HCT116 (cell line): Measurements from ENCODE around the gene PPFIA2.

ENCODE experiments used
- ATF3 ChIP-seq: IDR thresholded peaks from 2 replicates; pipeline ENCODE4 v1.6.1; 2012
- CEBPB ChIP-seq: IDR thresholded peaks from 2 replicates; pipeline ENCODE4 v1.6.1; 2012; ENCODE audit warnings: low read depth
- CTCF ChIP-seq, 3 experiments: fragments of 200-600 bp in 1 of 3; sonication (generic) in 1 of 3; IDR thresholded peaks in 2 of 3; conservative IDR thresholded peaks in 1 of 3; 2 replicates each; pipeline ENCODE4 v1.5.1; 2012 to 2017; ENCODE audit warnings: low read depth in 2 of 3, low read length in 2 of 3, antibody characterized with exemption in 1 of 3, borderline replicate concordance in 1 of 3, control low read depth in 1 of 3, mild to moderate bottlenecking in 1 of 3, mixed read lengths in 1 of 3, mixed run types in 1 of 3, moderate library complexity in 1 of 3; ENCODE audit not compliant: insufficient read depth in 1 of 3
- EZH2 ChIP-seq: fragments of 200-600 bp; sonication (generic); IDR thresholded peaks from 2 replicates; pipeline ENCODE4 v1.6.1; 2017; ENCODE audit warnings: antibody characterized with exemption, mixed run types
- JUND ChIP-seq: IDR thresholded peaks from 2 replicates; pipeline ENCODE4 v1.6.1; 2012
- MAX ChIP-seq: IDR thresholded peaks from 2 replicates; pipeline ENCODE4 v1.6.1; 2012
- POLR2A ChIP-seq: IDR thresholded peaks from 2 replicates; pipeline ENCODE4 v1.7.0; 2011; ENCODE audit warnings: borderline replicate concordance; ENCODE audit not compliant: insufficient read depth, insufficient read length; ENCODE audit errors: extremely low read depth
- POLR2AphosphoS5 ChIP-seq: IDR thresholded peaks from 2 replicates; pipeline ENCODE4 v1.6.1; 2011; ENCODE audit warnings: mild to moderate bottlenecking, low read depth, low read length, moderate library complexity
- RAD21 ChIP-seq: IDR thresholded peaks from 2 replicates; pipeline ENCODE4 v1.6.1; 2012; ENCODE audit warnings: low read depth, mild to moderate bottlenecking
- REST ChIP-seq: IDR thresholded peaks from 2 replicates; pipeline ENCODE4 v1.6.1; 2012; ENCODE audit warnings: low read depth
- SP1 ChIP-seq: IDR thresholded peaks from 2 replicates; pipeline ENCODE4 v1.6.1; 2012; ENCODE audit warnings: low read depth
- YY1 ChIP-seq: IDR thresholded peaks from 2 replicates; pipeline ENCODE4 v1.6.1; 2011; ENCODE audit warnings: low read length, low read depth, moderate library complexity, mild to moderate bottlenecking; ENCODE audit not compliant: insufficient replicate concordance; ENCODE audit errors: extremely low read depth
- ZNF274 ChIP-seq: fragments of 200-500 bp; sonication (Bioruptor generic); IDR thresholded peaks from 2 replicates; pipeline ENCODE4 v1.6.1; 2014; ENCODE audit warnings: mild to moderate bottlenecking, low read depth, low read length, inconsistent platforms

- TF ChIP-seq RAD21 (no peak), POLR2A (no peak), CTCF (IDR thresholded peaks at IDR 0.05 in 2 of 3, conservative IDR thresholded peaks at IDR 0.05 in 1 of 3; ENCODE audit: borderline replicate concordance in 1 of 3, insufficient read depth in 1 of 3, low read depth in 2 of 3, low read length in 2 of 3) (no peak), YY1 (no peak), EZH2 (no peak), POLR2AphosphoS5 (no peak), JUND (no peak), ATF3 (no peak), MAX (no peak), REST (no peak), SP1 (no peak), ZNF274 (no peak), CEBPB (no peak)
Measured at GRCh38 chr12:81389550-81390099, 369.5 kb downstream of the PPFIA2 start.
